SK-N-MC (cell line): ENCODE measurements around the gene NADK2.

Source experiments
- EZH2 ChIP-seq: fragments of 200-600 bp; sonication (generic); IDR thresholded peaks from one replicate; pipeline ENCODE4 v1.6.1; 2017; ENCODE audit warnings: antibody characterized with exemption
- FOXP2 ChIP-seq: optimal IDR thresholded peaks from 2 replicates; pipeline ENCODE3; 2011; ENCODE audit warnings: mild to moderate bottlenecking, moderate library complexity; ENCODE audit not compliant: insufficient read depth; ENCODE audit errors: extremely low read length, control extremely low read depth
- POLR2AphosphoS5 ChIP-seq: IDR thresholded peaks from 2 replicates; pipeline ENCODE4 v1.6.1; 2012; ENCODE audit warnings: mild to moderate bottlenecking, low read depth, low read length, borderline replicate concordance

- TF ChIP-seq EZH2 (no peak), POLR2AphosphoS5 (no peak), FOXP2 (no peak)
These were observed 4.5 kb upstream of the NADK2 start for GRCh38 chr5:36246036-36246800.
